T-helper 2 cell (primary cell): ENCODE results near the gene MCCD1.
A peak's percentile ranks its signal among the peaks of the same experiment; 100 is the strongest.
"Not testable (repeated sequence)": the region's sequence is repeated elsewhere in the genome, so short reads cannot be mapped to it uniquely, and the experiment has no call there.

Experiments used
- DNase-seq, 5 experiments: peaks; one replicate each; pipeline versions ENCODE4 v3.0.0 to v3.0.0-alpha.2; 2012 to 2022
- total RNA-seq, 2 donors: gene quantifications; one replicate each; lab custom pipeline; 2026; lab: John Stamatoyannopoulos, UW

Gene MCCD1
- 0 reads per million in 2 donors for total RNA-seq

GRCh38 chr6:31528821-31529328 is at the start of gene MCCD1:
Gene MCCD1 (plus strand): TSS chr6:31528962. CDS start chr6:31529015, 53 bp downstream.
- no peak for DNase-seq

- no peak for DNase-seq
Measured at GRCh38 chr6:31479151-31479932, 49.4 kb upstream of the MCCD1 start.

- no peak for DNase-seq
Measured at GRCh38 chr6:31479933-31480535, 48.7 kb upstream of the MCCD1 start.

GRCh38 chr6:31480574-31480973 is 48.2 kb upstream of the MCCD1 start:
- DNase-seq: no peak

- no peak for DNase-seq
Measured at GRCh38 chr6:31483392-31483791, 45.4 kb upstream of the MCCD1 start.

GRCh38 chr6:31485055-31485454 is 43.7 kb upstream of the MCCD1 start:
- no peak for DNase-seq

- not testable (repeated sequence) for DNase-seq
Measured at GRCh38 chr6:31486065-31486837, 42.5 kb upstream of the MCCD1 start.

GRCh38 chr6:31487674-31488073 is 41.1 kb upstream of the MCCD1 start:
- not testable (repeated sequence) for DNase-seq

- no peak for DNase-seq
Measured at GRCh38 chr6:31489086-31489485, 39.7 kb upstream of the MCCD1 start.

GRCh38 chr6:31490115-31490873 is 38.5 kb upstream of the MCCD1 start:
- no peak for DNase-seq

GRCh38 chr6:31493550-31493874 is 35.2 kb upstream of the MCCD1 start:
- not testable (repeated sequence) for DNase-seq

GRCh38 chr6:31493875-31494694 is 34.7 kb upstream of the MCCD1 start:
- DNase-seq: peak; percentile 43 to 80 (median 69)

GRCh38 chr6:31495580-31495979 is 33.2 kb upstream of the MCCD1 start:
- DNase-seq: no peak

GRCh38 chr6:31496826-31497225 is 31.9 kb upstream of the MCCD1 start:
- peak in 1 of 5 experiments; percentile 33 for DNase-seq

- peak; percentile 72 to 85 (median 81) for DNase-seq
Measured at GRCh38 chr6:31497531-31498476, 31.0 kb upstream of the MCCD1 start, which contains the start of gene MICB. Gene MICB (plus strand): TSS chr6:31498145. CDS start chr6:31498194, 49 bp downstream.

- no peak for DNase-seq
Measured at GRCh38 chr6:31498748-31499147, 30.0 kb upstream of the MCCD1 start.

- not testable (repeated sequence) for DNase-seq
Measured at GRCh38 chr6:31499648-31500047, 29.1 kb upstream of the MCCD1 start.

GRCh38 chr6:31502586-31502985 is 26.2 kb upstream of the MCCD1 start:
- no peak for DNase-seq

- DNase-seq: not testable (repeated sequence)
Measured at GRCh38 chr6:31509036-31509435, 19.7 kb upstream of the MCCD1 start.

- DNase-seq: no peak
Measured at GRCh38 chr6:31510007-31510406, 18.8 kb upstream of the MCCD1 start.
